Smooth muscle cell (in vitro differentiated cells): ENCODE results near the gene ADAMTS18. TPM values are rescaled to one million over a fixed set of nuclear protein-coding genes. Genes with fewer than 3 reads are reported as not detected.

Experiments
- DNase-seq: peaks from one replicate; lab custom pipeline; 2025; ENCODE audit not compliant: unreplicated experiment; lab: John Stamatoyannopoulos, UW
- H2AFZ ChIP-seq: fragments of 200-600 bp; sonication (generic); 2 replicates; pipeline ENCODE4 v1.6.0; 2016; ENCODE audit warnings: antibody characterized with exemption, low read depth, mild to moderate bottlenecking
- H3F3A ChIP-seq: fragments of 200-600 bp; sonication (generic); 2 replicates; pipeline ENCODE4 v1.6.0; 2017; ENCODE audit warnings: antibody characterized with exemption, low read depth
- H3K27ac ChIP-seq: fragments of 200-600 bp; sonication (generic); 2 replicates; pipeline ENCODE4 v1.5.1; 2016; ENCODE audit warnings: low read depth, mild to moderate bottlenecking
- H3K27me3 ChIP-seq: fragments of 200-600 bp; sonication (generic); 2 replicates; pipeline ENCODE4 v1.6.1; 2016; ENCODE audit warnings: low read depth, mild to moderate bottlenecking
- H3K36me3 ChIP-seq: fragments of 200-600 bp; sonication (generic); 2 replicates; pipeline ENCODE4 v1.5.1; 2016; ENCODE audit warnings: low read depth
- H3K4me1 ChIP-seq: fragments of 200-600 bp; sonication (generic); 2 replicates; pipeline ENCODE4 v1.5.1; 2016; ENCODE audit warnings: low read depth
- H3K4me2 ChIP-seq: fragments of 200-600 bp; sonication (generic); 2 replicates; pipeline ENCODE4 v1.6.0; 2016; ENCODE audit warnings: mild to moderate bottlenecking
- H3K4me3 ChIP-seq: fragments of 200-600 bp; sonication (generic); 2 replicates; pipeline ENCODE4 v1.5.1; 2016; ENCODE audit warnings: mild to moderate bottlenecking
- H3K79me2 ChIP-seq: fragments of 200-600 bp; sonication (generic); 2 replicates; pipeline ENCODE4 v1.6.0; 2016; ENCODE audit warnings: low read depth, mild to moderate bottlenecking
- H3K9ac ChIP-seq: fragments of 200-600 bp; sonication (generic); 2 replicates; pipeline ENCODE4 v1.6.0; 2016; ENCODE audit warnings: low read depth
- H3K9me3 ChIP-seq: fragments of 200-600 bp; sonication (generic); replicated peaks from 2 replicates; pipeline ENCODE4 v1.5.1; 2016; ENCODE audit warnings: low read depth
- H4K20me1 ChIP-seq: fragments of 200-600 bp; sonication (generic); 2 replicates; pipeline ENCODE4 v1.6.0; 2016; ENCODE audit warnings: low read depth
- CTCF ChIP-seq: fragments of 200-600 bp; sonication (generic); IDR thresholded peaks from 2 replicates; pipeline ENCODE4 v1.5.1; 2017; ENCODE audit warnings: borderline replicate concordance, mild to moderate bottlenecking, antibody characterized with exemption; ENCODE audit not compliant: insufficient read depth, poor library complexity, severe bottlenecking
- WGBS: methylation state at CpG from one replicate; pipeline ENCODE4 v1.1.7; 2016; ENCODE audit warnings: low lambda C conversion rate; 5-methylcytosine and 5-hydroxymethylcytosine counted together
- polyA plus RNA-seq: library from polyadenylated mRNA; unstranded; fragments of >200 nt; fragmentation: Nextera tagmentation; extraction: Ambion mirVana; gene quantifications from 2 replicates; pipeline ENCODE4 v1.2.1, GENCODE V29; 2016
- total RNA-seq: library from RNA; depleted of rRNA; stranded (reverse); fragments of >200 nt; gene quantifications from 2 replicates; pipeline ENCODE4 v1.2.3, GENCODE V29; 2014

Gene ADAMTS18
- total and polyA plus RNA-seq, 2 experiments from 2014 or later = 0.05 to 4.4 TPM

- Histone ChIP-seq H3K27ac (no peak overlapping the region), H3K4me2 (no peak overlapping the region), H3K9me3 (no peaks in the 10 kb centered on the region), H3K9ac (no peak overlapping the region), H4K20me1 (no peaks in the 10 kb centered on the region), H3K36me3 (no peaks in the 10 kb centered on the region), H3K79me2 (no peaks in the 10 kb centered on the region), H2AFZ (no peak overlapping the region), H3K4me1 (no peaks in the 10 kb centered on the region), H3F3A (no peaks in the 10 kb centered on the region), H3K27me3 (no peaks in the 10 kb centered on the region), H3K4me3 (no peak overlapping the region)
- no peak for DNase-seq
- WGBS = 38% methylated on average over 2 of the region's 2 CpGs
- TF ChIP-seq CTCF = no peak
Observed at GRCh38 chr16:77304877-77305276, 130.0 kb downstream of the ADAMTS18 start.

DNA sequence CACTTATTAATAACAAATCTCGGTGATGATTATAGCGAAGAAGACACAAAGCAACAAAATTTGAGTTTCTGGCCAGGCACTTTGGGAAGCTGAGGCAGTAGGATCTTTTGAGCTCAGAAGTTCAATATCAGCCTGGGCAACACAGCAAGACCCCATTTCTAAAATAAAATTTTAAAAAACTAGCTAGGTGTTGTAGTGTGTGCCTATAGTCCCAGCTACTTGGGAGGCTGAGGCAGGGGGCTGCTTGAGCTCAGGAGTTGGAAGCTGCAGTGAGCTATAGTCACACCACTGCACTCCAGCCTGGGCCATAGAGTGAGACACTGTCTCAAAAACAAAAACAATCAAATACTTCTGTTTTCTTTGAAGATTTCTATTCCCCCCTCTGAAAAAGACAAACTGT lies 130.7 kb downstream of the ADAMTS18 start:
- H3K4me3 ChIP-seq = no peak overlapping the region
- H3K36me3 ChIP-seq = no peaks in the 10 kb centered on the region
- peaks cover 5% of the 10 kb centered on the region for H3F3A ChIP-seq
- H4K20me1 ChIP-seq = no peaks in the 10 kb centered on the region
- no peak overlapping the region for H3K4me2 ChIP-seq
- DNase-seq = no peak
- H3K9me3 ChIP-seq = no peaks in the 10 kb centered on the region
- no peaks in the 10 kb centered on the region for H3K4me1 ChIP-seq
- H2AFZ ChIP-seq = no peak overlapping the region
- TF ChIP-seq CTCF = no peak
- 100% methylated on average over 2 of the region's 2 CpGs for WGBS
- H3K79me2 ChIP-seq = no peaks in the 10 kb centered on the region
- no peak overlapping the region for H3K27ac ChIP-seq
- H3K9ac ChIP-seq = no peak overlapping the region
- H3K27me3 ChIP-seq = no peaks in the 10 kb centered on the region

- no peak overlapping the region for H3K4me2 ChIP-seq
- no peaks in the 10 kb centered on the region for H3K27me3 ChIP-seq
- H3K9ac ChIP-seq = no peak overlapping the region
- H2AFZ ChIP-seq = no peak overlapping the region
- H3K79me2 ChIP-seq = no peaks in the 10 kb centered on the region
- 72% methylated on average over 1 of the region's 1 CpG for WGBS
- DNase-seq = no peak
- H3K4me3 ChIP-seq = no peak overlapping the region
- no peaks in the 10 kb centered on the region for H3K9me3 ChIP-seq
- H3K27ac ChIP-seq = no peak overlapping the region
- peaks cover 9% of the 10 kb centered on the region for H3F3A ChIP-seq
- H3K4me1 ChIP-seq = no peaks in the 10 kb centered on the region
- no peak for TF ChIP-seq CTCF
- no peaks in the 10 kb centered on the region for H3K36me3 ChIP-seq
- H4K20me1 ChIP-seq = no peaks in the 10 kb centered on the region
Observed at GRCh38 chr16:77302674-77303073, 132.2 kb downstream of the ADAMTS18 start.

- Histone ChIP-seq H2AFZ (no peak overlapping the region), H3K9me3 (no peaks in the 10 kb centered on the region), H3K36me3 (no peaks in the 10 kb centered on the region), H3K79me2 (no peaks in the 10 kb centered on the region), H3K4me1 (no peaks in the 10 kb centered on the region), H4K20me1 (no peaks in the 10 kb centered on the region), H3F3A (peaks cover 9% of the 10 kb centered on the region), H3K4me2 (no peak overlapping the region), H3K4me3 (no peak overlapping the region), H3K27ac (no peak overlapping the region), H3K27me3 (no peaks in the 10 kb centered on the region), H3K9ac (no peak overlapping the region)
- no peak for DNase-seq
- over 99% methylated on average over 5 of the region's 5 CpGs for WGBS
- TF ChIP-seq CTCF = no peak
Observed at GRCh38 chr16:77302249-77302648, 132.6 kb downstream of the ADAMTS18 start.
